ENCODE results near the gene NT5DC3. TPM values are rescaled to one million over a fixed set of nuclear protein-coding genes. Genes with fewer than 3 reads are reported as not detected.

The NT5DC3 gene
- total and polyA plus RNA-seq, 9 of the 15 experiments (the other 6 are each of a cell fraction or from before 2014, with no cell fraction given) = 6.3 to 33.5 (median 24.5) TPM

DNA sequence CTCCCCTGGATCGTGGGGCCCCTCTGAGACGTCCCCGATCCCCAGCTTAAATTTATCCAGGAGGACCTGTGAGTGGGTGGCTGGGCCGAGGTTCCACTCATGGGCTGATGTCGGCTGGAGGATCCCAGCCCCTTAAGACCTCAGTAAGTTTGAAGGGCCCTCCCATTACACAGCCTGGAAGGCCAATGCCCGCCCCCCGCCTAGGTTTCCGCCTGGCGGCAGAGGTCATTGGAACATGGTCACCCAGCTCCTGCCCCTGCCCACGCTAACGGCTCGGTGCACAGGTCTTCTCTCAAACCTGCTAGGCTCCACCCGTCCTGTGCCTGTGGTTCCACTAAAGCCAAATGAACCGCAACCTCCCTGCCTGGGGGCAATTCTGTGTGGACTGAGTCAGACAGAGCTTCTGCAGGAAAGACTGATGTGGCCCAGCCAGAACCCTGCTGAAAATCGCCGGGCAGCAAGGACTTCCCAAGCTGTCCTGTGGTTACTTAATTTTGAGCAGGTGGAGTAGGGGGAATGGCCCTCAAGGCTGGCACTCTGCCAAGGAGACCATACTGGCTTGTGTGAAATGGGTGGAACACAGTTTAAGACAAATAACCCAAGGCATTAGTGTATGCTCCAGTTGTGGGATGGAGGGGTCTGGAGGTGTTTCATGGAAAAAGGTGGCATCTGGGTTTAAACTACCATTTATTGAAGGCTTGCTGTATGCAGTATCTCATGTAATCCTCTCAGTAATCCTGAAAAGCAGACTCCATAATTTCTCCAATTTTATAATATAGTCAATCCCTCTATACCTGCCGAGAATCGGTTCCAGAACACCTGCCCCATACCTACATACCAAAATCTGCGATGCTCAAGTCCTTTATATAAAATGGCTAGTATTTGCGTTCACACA lies 903 bp upstream of the NT5DC3 start (continued):
- TF ChIP-seq, protein P1, sequence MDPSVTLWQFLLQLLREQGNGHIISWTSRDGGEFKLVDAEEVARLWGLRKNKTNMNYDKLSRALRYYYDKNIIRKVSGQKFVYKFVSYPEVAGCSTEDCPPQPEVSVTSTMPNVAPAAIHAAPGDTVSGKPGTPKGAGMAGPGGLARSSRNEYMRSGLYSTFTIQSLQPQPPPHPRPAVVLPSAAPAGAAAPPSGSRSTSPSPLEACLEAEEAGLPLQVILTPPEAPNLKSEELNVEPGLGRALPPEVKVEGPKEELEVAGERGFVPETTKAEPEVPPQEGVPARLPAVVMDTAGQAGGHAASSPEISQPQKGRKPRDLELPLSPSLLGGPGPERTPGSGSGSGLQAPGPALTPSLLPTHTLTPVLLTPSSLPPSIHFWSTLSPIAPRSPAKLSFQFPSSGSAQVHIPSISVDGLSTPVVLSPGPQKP (CRISPR knock-in tag; IDR thresholded peaks at IDR 0.05) = no peak
- peak; percentile 8 for TF ChIP-seq SMAD1 (IDR thresholded peaks at IDR 0.05; ENCODE audit: low read depth, low read length, partially characterized antibody)
- no peak for TF ChIP-seq ZFP36 (IDR thresholded peaks at IDR 0.05; ENCODE audit: low read depth, low read length, partially characterized antibody)
- no peak for TF ChIP-seq ETS2 (tag; IDR thresholded peaks at IDR 0.05; ENCODE audit: borderline replicate concordance, poor library complexity, severe bottlenecking)
- no peak for TF ChIP-seq ZNF133 (CRISPR knock-in tag; IDR thresholded peaks at IDR 0.05)
- TF ChIP-seq SMARCA5 (IDR thresholded peaks at IDR 0.05) = no peak
- no peak for TF ChIP-seq ZSCAN32 (CRISPR knock-in tag; IDR thresholded peaks at IDR 0.05)
- TF ChIP-seq, protein P2, sequence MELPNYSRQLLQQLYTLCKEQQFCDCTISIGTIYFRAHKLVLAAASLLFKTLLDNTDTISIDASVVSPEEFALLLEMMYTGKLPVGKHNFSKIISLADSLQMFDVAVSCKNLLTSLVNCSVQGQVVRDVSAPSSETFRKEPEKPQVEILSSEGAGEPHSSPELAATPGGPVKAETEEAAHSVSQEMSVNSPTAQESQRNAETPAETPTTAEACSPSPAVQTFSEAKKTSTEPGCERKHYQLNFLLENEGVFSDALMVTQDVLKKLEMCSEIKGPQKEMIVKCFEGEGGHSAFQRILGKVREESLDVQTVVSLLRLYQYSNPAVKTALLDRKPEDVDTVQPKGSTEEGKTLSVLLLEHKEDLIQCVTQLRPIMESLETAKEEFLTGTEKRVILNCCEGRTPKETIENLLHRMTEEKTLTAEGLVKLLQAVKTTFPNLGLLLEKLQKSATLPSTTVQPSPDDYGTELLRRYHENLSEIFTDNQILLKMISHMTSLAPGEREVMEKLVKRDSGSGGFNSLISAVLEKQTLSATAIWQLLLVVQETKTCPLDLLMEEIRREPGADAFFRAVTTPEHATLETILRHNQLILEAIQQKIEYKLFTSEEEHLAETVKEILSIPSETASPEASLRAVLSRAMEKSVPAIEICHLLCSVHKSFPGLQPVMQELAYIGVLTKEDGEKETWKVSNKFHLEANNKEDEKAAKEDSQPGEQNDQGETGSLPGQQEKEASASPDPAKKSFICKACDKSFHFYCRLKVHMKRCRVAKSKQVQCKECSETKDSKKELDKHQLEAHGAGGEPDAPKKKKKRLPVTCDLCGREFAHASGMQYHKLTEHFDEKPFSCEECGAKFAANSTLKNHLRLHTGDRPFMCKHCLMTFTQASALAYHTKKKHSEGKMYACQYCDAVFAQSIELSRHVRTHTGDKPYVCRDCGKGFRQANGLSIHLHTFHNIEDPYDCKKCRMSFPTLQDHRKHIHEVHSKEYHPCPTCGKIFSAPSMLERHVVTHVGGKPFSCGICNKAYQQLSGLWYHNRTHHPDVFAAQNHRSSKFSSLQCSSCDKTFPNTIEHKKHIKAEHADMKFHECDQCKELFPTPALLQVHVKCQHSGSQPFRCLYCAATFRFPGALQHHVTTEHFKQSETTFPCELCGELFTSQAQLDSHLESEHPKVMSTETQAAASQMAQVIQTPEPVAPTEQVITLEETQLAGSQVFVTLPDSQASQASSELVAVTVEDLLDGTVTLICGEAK (IDR thresholded peaks at IDR 0.05) = no peak
- TF ChIP-seq, protein P2 (CRISPR knock-in tag; IDR thresholded peaks at IDR 0.05) = no peak
- TF ChIP-seq ZNF224 (CRISPR knock-in tag; IDR thresholded peaks at IDR 0.05) = no peak
- no peak for TF ChIP-seq ZNF311 (CRISPR knock-in tag; IDR thresholded peaks at IDR 0.05)
- no peak for TF ChIP-seq HNRNPH1 (optimal IDR thresholded peaks at IDR 0.05; ENCODE audit: low read depth, low read length)
- TF ChIP-seq, protein P3, sequence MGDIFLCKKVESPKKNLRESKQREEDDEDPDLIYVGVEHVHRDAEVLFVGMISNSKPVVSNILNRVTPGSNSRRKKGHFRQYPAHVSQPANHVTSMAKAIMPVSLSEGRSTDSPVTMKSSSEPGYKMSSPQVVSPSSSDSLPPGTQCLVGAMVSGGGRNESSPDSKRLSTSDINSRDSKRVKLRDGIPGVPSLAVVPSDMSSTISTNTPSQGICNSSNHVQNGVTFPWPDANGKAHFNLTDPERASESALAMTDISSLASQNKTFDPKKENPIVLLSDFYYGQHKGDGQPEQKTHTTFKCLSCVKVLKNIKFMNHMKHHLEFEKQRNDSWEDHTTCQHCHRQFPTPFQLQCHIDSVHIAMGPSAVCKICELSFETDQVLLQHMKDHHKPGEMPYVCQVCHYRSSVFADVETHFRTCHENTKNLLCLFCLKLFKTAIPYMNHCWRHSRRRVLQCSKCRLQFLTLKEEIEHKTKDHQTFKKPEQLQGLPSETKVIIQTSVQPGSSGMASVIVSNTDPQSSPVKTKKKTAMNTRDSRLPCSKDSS (IDR thresholded peaks at IDR 0.05; ENCODE audit: low read depth, partially characterized antibody) = no peak
- TF ChIP-seq SMAD3 (CRISPR knock-in tag; conservative IDR thresholded peaks at IDR 0.05) = no peak
- no peak for TF ChIP-seq NRF1 (conservative IDR thresholded peaks at IDR 0.05 in 1 of 2, IDR thresholded peaks at IDR 0.05 in 1 of 2)
- peak; percentile 89 for TF ChIP-seq ESRRA (IDR thresholded peaks at IDR 0.05; ENCODE audit: borderline replicate concordance, low read depth)
- TF ChIP-seq PHB (CRISPR knock-in tag; IDR thresholded peaks at IDR 0.05) = no peak
